Ammon's horn (tissue), 1 donor: ENCODE results near the gene ZMYND10.

ENCODE experiments used
- DNase-seq: peaks from one replicate; pipeline ENCODE4 v3.0.0-alpha.2; 2016; ENCODE audit warnings: low spot score

Gene ZMYND10

DNA sequence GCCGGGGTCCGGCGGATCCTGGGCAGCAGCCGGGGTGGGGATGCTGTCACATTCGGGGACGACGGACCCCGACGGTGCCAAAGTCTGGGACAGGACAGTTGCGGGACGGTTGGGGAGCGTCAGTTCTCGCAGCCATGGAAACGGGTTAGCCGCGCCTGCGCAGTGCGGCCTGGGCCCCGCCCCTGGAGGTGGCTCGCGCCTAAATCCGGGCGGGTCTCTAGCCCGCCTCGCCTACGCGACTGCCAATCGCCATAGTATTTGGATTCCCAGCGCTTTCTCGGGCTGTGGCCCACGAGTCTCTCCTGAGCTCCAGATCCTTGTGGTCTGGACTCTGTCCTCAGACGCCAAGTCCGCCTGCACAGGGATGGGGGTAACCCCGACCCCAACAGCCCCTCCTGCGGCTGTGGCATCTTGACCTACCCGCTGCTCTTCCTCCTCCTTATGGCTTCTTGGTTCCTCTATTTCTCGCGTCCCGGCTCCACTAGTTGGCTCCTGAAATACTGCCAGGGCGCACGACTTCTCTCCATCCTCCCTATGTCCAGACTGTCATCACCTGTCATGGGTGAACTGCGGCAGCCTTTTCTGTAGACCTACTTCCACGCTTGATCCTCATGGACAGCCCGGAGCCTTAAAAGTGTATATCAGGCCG lies at the start of gene ZMYND10:
TSS of gene ZMYND10 (minus strand) at position 147 of the 649 bp plus-strand sequence. CDS start 153 bp downstream, outside the sequence.
- DNase-seq, result no peak

DNA sequence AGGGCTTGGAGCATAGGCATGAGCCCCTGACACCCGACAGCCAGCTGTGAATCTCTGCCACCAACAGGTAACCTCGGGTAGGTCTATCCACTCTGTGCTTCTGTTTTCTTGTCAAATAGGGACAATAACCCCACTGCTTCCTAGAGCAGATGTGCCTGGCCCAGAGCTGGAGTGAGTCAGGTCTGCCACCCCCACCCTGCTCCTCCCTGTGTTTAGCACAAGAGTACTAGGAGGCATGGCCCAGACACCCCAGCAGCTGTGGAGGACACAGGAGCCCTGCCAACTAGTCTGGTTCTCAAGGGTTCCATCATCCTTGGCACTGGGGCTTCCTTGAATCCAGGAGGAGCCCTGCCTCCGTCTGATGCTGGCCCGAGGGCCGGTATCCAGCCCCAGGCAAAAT lies 47.5 kb upstream of the ZMYND10 start:
- no peak for DNase-seq

GRCh38 chr3:50392101-50392715 lies 46.7 kb upstream of the ZMYND10 start:
- DNase-seq, result peak; percentile 52

DNA sequence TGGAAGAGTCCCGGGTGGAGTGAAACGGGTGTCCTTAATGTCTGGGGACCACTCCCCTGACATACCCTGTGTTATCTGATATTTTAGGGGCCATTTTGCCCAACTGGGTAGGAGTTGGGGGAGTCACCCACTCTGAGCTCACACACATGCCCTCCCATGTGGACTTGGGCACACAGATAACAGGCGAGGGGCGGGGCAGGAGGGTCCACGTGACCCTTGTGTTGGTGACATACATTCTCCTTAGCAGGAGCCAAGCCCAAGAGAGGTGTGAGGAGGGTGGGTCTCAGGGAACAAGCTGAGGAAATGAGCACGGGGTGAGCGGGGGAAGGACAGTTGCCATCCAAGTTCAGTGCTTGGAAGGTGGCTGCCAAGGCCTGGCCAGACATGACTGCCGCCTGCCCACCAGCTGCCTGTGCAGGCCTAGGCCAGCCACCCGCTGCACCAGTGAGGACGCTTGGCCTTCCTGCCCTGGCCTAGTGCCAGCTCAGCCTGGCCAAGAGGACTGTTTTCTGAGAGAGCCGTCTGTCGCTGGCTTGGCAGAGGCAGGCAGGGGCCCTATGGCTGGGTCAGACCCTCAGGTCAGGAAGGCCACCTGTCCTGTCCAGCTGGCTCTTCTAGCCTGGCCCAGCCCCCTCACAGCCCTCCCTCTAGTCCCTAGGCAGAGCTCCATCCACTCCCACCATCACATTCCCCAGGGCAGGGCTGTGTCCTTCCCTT lies 45.1 kb upstream of the ZMYND10 start:
- DNase-seq, result peak; percentile 62

DNA sequence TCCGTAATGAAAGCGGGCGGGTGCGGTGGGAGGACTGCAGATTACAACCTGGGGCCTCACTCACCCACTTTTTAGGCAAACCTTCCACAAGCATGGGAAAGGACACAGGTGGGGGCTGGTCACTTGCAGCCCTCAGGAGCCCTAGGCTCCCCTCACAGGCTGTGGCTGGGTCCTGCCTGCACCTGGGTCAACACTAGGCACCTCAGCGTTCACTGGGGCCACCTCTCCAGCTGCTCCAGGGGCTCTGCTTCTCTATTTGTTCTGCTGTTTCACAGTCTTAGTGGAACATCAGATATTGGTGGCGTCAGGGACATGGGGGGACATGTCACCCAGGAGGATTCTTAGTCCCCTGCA lies 43.9 kb upstream of the ZMYND10 start:
- DNase-seq, result no peak

DNA sequence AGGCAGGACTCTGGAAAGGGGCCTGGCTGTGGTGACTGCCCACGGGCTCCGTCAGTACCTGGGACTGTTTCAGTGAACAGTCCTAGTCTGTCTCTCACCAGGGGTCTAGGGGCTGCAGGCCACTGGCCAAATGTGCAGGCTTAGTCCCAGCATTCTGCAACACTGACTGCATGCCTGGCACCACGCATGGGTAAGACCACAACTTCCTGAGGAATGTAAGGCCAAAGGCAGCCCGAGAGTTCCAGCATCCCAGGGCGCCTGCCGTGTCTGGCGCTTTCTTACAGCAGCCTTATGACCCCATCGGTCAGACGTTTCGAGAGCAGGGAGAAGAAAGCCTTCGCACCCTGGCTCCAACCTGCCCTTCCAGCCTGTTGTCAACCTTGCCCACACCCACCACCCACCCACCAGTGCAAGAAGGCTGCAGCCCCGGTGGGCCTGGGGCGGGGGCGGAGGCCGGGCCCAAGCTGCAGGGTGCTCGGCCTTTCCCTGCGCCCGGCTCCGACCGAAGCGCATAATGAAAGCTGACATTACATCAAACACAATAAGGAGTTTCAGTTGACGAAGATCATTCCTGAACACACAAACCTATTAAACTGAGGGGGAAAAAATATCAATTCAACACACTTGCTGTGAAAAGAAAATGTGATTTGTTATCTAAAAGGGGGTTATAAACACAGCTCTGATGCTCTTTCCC lies 43.3 kb upstream of the ZMYND10 start:
- no peak for DNase-seq

GRCh38 chr3:50388016-50388719 lies 42.6 kb upstream of the ZMYND10 start:
- DNase-seq, result no peak

DNA sequence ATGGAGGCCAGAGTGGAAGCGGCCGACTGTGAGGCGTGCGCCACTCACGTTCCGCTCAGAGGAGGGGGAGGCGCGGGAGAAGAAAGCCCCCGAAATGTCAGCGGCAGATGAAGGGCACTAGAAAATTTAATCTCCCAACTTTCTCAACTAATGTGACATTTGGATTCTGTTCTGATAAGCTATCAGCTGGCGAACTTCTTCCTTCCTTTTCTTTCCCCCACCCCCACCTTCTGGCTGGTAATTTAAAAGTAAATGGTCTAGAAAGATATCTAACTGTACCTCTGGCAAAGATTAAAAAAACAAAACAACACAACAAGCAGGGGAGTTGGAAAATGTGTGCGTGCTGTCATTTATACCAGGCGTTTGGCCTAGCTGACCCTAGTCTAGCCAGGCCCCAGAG lies 40.2 kb upstream of the ZMYND10 start:
- DNase-seq, result no peak

GRCh38 chr3:50383750-50384149 lies 38.2 kb upstream of the ZMYND10 start:
- no peak for DNase-seq

DNA sequence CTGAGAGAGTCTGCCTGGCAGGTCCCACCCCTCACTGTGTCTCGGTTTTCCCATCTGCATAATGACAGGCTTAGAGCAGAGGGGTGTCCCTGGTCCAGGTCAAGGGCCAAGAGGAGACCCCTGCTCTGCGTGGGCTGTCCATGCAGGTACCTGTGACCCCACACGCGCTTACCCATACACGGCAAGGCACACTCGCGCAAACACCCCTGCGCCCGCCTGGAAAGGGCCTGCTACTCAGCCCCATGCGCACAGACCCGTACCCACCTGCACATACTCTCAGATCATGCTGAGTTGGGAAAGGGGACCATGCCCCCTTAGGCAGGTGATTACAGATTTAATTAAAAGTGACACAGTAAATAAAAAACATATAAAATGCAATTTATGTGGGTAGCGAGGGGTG lies 37.2 kb upstream of the ZMYND10 start:
- no peak for DNase-seq

DNA sequence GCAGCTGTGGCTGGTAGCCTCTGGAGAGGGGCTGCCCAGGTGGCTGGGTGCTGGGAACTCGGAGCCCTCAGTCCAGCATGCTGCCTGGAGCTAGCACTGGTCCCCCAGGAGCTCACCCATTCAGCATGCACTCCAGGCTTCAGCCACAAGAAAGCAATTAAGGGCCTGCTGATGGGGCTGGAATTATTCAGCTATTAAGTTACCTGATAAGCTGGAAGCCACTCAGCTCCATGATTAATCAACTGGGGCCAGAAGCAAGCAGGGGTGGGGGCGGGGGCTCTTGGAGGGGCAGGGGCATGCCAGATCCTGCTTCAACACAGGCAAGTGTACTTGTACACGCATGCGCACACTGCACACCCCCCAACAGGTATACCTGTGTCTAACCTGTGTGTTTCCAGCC lies 35.9 kb upstream of the ZMYND10 start:
- DNase-seq, result no peak

DNA sequence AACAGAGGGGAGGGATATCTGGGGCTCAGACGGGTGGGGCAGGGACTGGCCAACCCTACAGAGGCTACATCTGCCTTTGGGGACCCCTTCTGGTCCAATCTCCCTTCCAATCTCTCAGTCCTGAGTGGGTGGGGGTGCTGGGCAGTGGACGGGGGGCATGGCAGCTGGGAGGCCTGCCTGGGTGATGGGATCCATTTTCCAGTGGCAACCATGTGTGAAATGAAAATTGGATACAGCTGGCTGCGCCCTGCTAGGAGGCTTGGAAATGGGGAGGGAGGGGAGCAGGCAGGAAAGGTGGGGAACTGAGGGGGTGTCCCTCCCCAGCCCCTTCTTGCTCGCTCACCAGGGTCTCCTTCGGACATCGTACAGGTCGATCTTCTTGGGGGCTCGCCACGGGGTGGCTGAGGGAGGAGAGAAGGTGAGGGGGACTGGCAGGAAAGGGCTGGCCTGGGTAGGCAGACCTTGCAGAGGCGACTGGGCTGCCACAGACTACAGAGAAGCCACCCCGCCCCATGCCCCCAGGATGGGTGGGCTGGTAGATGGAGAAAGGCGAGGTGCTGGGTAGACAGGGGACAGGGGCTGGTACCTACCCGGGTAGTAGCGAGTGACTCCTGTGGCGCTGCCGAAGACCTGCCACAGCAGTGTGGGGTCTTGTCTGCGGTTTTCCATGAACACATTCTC lies 35.0 kb upstream of the ZMYND10 start:
- no peak for DNase-seq

DNA sequence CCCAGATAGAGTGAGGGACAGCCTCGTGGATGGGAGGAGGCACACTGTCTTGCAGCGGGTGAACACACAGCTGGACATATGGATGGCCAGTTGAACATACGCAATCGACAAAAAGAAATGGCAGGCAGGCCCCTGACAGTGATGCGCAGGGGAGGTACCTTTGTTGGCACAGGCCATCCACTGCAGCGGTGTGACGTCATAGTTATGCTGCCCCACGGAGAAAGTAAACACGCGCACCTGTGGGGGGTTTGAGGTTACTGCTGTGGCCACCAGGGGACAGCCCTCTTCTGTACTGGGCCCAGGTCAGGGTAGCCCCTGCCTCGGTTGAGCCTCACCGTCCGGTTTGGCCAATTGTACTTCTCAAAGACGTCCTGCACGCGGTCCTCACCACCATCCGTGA lies 33.2 kb upstream of the ZMYND10 start:
- DNase-seq, result no peak

- DNase-seq, result no peak
Measured at GRCh38 chr3:50378024-50378423, 32.5 kb upstream of the ZMYND10 start.

DNA sequence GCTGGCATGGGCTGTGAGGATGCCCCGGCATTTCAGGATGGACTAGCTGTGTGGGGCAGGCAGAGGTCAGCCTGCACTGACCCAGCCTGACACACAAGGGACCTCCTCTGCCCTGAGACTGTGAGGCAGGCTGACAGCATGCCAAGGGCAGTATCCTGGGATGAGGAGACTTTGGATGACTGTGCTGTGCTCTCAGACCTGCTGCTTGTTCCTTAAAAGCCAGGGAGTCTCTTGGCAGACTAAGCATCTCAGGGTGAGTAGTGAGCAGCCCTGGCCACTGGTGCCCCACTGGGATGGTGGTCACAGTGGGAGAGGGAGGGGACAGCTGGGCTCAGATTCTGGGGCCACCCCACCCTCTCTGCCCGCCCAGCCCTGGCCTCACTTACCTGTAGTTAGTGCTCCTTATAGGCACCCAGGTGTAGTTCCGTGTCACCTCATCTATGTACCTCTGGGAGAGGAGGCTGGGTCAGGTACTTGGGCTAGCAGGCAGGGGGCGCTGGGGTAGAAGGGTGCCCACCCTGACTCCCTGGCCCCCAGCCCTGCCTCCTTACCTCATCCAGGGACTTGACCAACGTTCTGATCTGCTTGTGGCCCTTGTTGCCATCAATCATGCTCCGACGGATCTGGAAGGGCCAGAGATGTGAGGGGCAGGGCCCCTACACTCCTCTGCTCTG lies 29.9 kb upstream of the ZMYND10 start:
- no peak for DNase-seq

GRCh38 chr3:50374363-50375257 lies 29.1 kb upstream of the ZMYND10 start:
- no peak for DNase-seq

- no peak for DNase-seq
Measured at GRCh38 chr3:50373146-50374051, 27.9 kb upstream of the ZMYND10 start.

GRCh38 chr3:50372349-50372748 lies 26.8 kb upstream of the ZMYND10 start:
- no peak for DNase-seq

GRCh38 chr3:50371133-50371685 lies 25.7 kb upstream of the ZMYND10 start:
- DNase-seq, result no peak
